Measurements from ENCODE around the gene SBF2. TPM values are rescaled to one million over a fixed set of nuclear protein-coding genes. Genes with fewer than 3 reads are reported as not detected.
A peak's percentile ranks its signal among the peaks of the same experiment; 100 is the strongest.
"Not testable (repeated sequence)": the region's sequence is repeated elsewhere in the genome, so short reads cannot be mapped to it uniquely, and the experiment has no call there.

Gene SBF2
- total and polyA plus RNA-seq, 4 experiments from 2014 or later: 0.50 to 15.4 (median 10.2) TPM

DNA sequence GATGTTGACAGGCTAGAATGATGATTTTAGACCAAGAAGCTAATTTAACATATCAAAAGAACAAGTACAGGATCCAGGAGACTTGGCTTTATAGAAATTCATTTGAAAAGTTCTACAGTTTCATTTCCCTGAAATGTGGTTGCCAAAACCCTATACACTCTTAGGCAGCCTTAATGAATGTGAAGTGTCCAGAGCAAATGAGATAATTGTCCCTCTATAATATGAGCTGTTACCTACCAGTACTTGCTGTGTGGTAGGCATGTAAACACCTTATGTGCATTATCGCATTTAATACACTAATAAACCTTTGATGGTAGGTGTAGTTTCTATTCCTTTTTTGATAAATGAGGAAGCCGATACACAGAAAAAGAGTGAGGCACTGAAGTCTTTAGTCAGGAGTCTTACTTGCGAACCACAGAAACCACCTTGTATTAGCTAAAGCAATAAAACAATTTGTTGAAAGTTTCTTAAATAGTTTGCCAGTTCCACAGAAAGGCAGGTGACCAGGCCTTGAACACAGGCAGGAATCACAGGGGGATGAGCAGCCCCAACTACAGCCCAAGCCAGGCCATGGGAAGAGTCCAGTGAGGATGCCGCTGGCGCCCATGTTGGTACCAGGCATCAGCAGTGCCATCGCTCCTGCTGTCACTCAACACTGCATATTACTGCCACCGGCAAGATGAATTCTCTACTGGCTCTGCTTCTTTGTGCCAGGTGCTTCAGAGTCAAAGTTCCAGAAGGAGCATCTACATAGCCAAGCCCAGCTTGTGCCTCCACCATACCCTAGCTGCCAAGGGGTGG, 548.4 kb downstream of the SBF2 start:
- intact Hi-C loops (cut with micrococcal nuclease): no loop called here
- CTCF ChIA-PET (ENCODE audit: partially characterized antibody): interaction anchor here (6.8 kb wide), 1 partner anchor 210 kb away, joined by 69 read pairs; no protein-coding TSS in a partner anchor
- H3K27me3 Mint-ChIP-seq: no peaks in the 10 kb centered on the region

DNA sequence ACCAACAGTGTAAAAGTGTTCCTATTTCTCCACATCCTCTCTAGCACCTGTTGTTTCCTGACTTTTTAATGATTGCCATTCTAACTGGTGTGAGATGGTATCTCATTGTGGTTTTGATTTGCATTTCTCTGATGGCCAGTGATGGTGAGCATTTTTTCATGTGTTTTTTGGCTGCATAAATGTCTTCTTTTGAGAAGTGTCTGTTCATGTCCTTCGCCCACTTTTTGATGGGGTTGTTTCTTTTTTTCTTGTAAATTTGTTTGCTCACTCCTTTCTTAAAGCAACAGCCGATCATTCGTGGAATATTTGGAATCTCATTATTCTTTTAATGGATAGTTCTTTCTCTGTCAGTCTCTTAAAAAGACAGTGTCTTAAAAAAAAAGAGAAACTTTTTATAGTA, 550.5 kb downstream of the SBF2 start:
- H3K27me3 Mint-ChIP-seq; CTCF ChIA-PET (ENCODE audit: partially characterized antibody); H3K27ac Mint-ChIP-seq; H3K36me3 ChIP-seq (ENCODE audit: insufficient read depth, low read length); H3K27ac ChIP-seq (ENCODE audit: low read depth, low read length); H3K4me1 ChIP-seq (ENCODE audit: insufficient read depth, low read length); H3K4me1 Mint-ChIP-seq; H3K9me3 ChIP-seq (ENCODE audit: control insufficient read depth in 1 of 2, low read length in 2 of 2); intact Hi-C loops (cut with micrococcal nuclease); H3K9me3 Mint-ChIP-seq; H3K27me3 ChIP-seq (ENCODE audit: insufficient read depth, low read length); H3K36me3 Mint-ChIP-seq; POLR2A ChIA-PET (ENCODE audit: partially characterized antibody); H3K4me3 ChIP-seq (ENCODE audit: low read length in 2 of 2); DNase-seq; H3K4me3 Mint-ChIP-seq: not testable (repeated sequence)

More for the DNA sequence above, 548.4 kb downstream of the SBF2 start:
- Mint-ChIP-seq H3K4me1 (no peaks in the 10 kb centered on the region), H3K9me3 (peaks cover 0 to 2% (median 0%) of the 10 kb centered on the region in 8 donors), H3K36me3 (peaks cover 0 to 3% of the 10 kb centered on the region in 2 donors), H3K27ac (no peak overlapping the region), H3K4me3 (no peak overlapping the region)
- H3K27ac ChIP-seq (ENCODE audit: low read depth, low read length): no peak overlapping the region
- no peaks in the 10 kb centered on the region for H3K9me3 ChIP-seq (ENCODE audit: control insufficient read depth in 1 of 2, low read length in 2 of 2)
- DNase-seq: no peak
- no peaks in the 10 kb centered on the region for H3K27me3 ChIP-seq (ENCODE audit: insufficient read depth, low read length)
- POLR2A ChIA-PET (ENCODE audit: partially characterized antibody): no interaction called here
- no peak overlapping the region for H3K4me3 ChIP-seq (ENCODE audit: low read length in 2 of 2)
- no peaks in the 10 kb centered on the region for H3K4me1 ChIP-seq (ENCODE audit: insufficient read depth, low read length)
- no peaks in the 10 kb centered on the region for H3K36me3 ChIP-seq (ENCODE audit: insufficient read depth, low read length)

DNA sequence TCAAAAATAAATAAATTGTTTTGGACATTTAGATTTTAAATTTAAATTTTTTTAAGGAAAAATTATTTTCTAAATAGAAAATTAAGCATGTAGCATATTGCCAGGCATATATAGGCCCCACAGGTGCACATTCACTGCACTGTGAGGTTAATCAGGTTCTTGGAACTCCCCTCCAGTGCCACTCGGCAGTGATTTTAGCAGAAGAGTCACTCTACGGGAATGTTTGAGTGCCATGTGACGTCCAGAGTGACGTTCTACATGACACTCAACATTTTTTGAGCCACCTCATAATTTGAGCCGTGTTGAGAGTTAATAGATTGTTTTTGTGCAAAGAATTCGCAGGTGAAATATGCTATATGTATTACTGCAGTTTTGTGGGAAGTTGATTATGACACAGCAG, 552.8 kb downstream of the SBF2 start:
- ChIA-PET POLR2A (ENCODE audit: partially characterized antibody) (no interaction called here), CTCF (ENCODE audit: partially characterized antibody) (no interaction called here)
- H3K27ac Mint-ChIP-seq: no peak overlapping the region
- no peaks in the 10 kb centered on the region for H3K9me3 ChIP-seq (ENCODE audit: control insufficient read depth in 1 of 2, low read length in 2 of 2)
- no peaks in the 10 kb centered on the region for H3K4me1 Mint-ChIP-seq
- no peak for DNase-seq
- H3K27me3 Mint-ChIP-seq: no peaks in the 10 kb centered on the region
- no peak overlapping the region for H3K27ac ChIP-seq (ENCODE audit: low read depth, low read length)
- no peaks in the 10 kb centered on the region for H3K27me3 ChIP-seq (ENCODE audit: insufficient read depth, low read length)
- H3K4me3 Mint-ChIP-seq: no peak overlapping the region
- H3K4me1 ChIP-seq (ENCODE audit: insufficient read depth, low read length): no peaks in the 10 kb centered on the region
- intact Hi-C loops (cut with micrococcal nuclease): no loop called here
- no peak overlapping the region for H3K4me3 ChIP-seq (ENCODE audit: low read length in 2 of 2)
- no peaks in the 10 kb centered on the region for H3K36me3 ChIP-seq (ENCODE audit: insufficient read depth, low read length)
- peaks cover 0 to 8% (median 6%) of the 10 kb centered on the region in 8 donors for H3K9me3 Mint-ChIP-seq
- H3K36me3 Mint-ChIP-seq: peaks cover 12% of the 10 kb centered on the region in 2 donors

DNA sequence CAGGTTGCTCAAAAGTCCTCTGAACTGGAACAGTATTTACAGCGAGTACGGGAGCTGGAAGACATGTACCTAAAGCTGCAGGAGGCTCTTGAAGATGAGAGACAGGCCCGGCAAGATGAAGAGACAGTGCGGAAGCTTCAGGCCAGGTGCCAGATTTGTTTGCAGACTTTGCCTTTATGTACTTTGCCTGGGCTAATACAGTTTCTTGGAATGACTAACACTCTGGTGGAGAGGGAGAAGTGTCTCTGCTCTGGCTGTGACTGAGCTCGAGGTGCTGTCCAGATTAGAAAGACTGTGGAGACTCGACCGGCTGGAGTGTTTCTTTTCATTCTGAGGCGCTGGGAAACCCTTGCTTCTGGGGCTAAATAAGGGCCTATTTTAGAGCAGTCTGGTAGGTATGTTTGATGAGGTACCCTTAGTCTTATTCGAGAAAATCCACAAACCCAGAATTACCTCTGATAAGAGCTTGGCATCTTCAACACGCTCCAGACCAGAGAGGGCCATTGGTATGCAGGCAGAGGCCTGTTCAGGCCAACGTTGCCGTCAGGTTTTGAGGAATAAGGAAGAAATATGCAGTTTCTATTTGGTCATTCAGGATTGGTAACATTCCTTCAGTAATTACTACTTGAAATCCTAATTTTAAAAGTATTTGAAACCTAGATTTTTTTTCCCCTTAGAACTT, 553.7 kb downstream of the SBF2 start:
- no peaks in the 10 kb centered on the region for H3K27me3 Mint-ChIP-seq
- no peak for DNase-seq
- peaks cover 20 to 21% of the 10 kb centered on the region in 2 donors for H3K36me3 Mint-ChIP-seq
- POLR2A ChIA-PET (ENCODE audit: partially characterized antibody): no interaction called here
- Histone ChIP-seq H3K9me3 (ENCODE audit: control insufficient read depth in 1 of 2, low read length in 2 of 2) (no peaks in the 10 kb centered on the region), H3K27me3 (ENCODE audit: insufficient read depth, low read length) (no peaks in the 10 kb centered on the region), H3K36me3 (ENCODE audit: insufficient read depth, low read length) (no peaks in the 10 kb centered on the region), H3K4me3 (ENCODE audit: low read length in 2 of 2) (no peak overlapping the region), H3K4me1 (ENCODE audit: insufficient read depth, low read length) (no peaks in the 10 kb centered on the region), H3K27ac (ENCODE audit: low read depth, low read length) (no peak overlapping the region)
- H3K9me3 Mint-ChIP-seq: peaks cover 0 to 17% (median 15%) of the 10 kb centered on the region in 8 donors
- CTCF ChIA-PET (ENCODE audit: partially characterized antibody): no interaction called here
- H3K27ac Mint-ChIP-seq: no peak overlapping the region
- H3K4me1 Mint-ChIP-seq: no peaks in the 10 kb centered on the region
- no peak overlapping the region for H3K4me3 Mint-ChIP-seq
- intact Hi-C loops (cut with micrococcal nuclease): no loop called here

DNA sequence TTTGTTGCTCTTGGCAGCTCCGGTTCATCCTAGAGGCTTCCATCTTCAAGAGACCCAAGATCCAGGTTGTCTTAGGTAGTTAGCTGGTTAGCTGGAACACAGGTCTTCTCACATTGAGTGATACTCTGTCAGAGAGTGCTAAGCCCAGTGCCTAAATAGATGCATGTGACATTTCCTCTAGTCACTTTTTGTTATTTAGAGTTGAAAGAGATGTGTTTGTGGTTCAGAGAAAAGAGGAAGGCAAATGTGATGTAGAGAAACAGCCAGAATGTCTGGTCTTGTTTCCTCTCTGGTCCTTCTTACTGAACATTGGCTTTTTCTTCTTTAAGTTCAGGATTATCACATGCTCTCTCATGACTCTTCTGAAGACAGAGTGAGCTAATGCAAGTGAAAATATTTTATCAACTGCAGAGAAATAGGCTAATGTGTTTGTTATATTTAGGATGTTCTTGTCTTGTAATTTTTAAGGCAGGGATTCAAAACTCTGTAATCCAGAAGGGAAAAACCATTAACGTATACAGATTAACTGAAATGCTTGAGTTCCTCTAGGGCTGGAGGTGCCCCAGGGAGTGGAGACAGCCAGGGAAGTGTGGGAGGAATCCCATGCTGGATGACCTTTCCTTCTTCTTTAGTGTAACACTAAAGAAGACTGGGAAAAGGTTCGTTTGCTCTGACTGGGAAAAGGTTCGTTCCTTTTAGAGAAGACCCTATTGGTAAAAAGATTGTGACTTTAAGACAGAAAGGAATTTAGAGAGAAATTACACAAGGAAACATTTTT, 554.7 kb downstream of the SBF2 start:
- Mint-ChIP-seq H3K4me3 (no peak overlapping the region), H3K36me3 (peaks cover 22 to 25% of the 10 kb centered on the region in 2 donors), H3K4me1 (no peaks in the 10 kb centered on the region), H3K27me3 (no peaks in the 10 kb centered on the region), H3K9me3 (peaks cover 0 to 21% (median 18%) of the 10 kb centered on the region in 8 donors), H3K27ac (no peak overlapping the region)
- DNase-seq: no peak
- ChIA-PET CTCF (ENCODE audit: partially characterized antibody) (interaction anchor here (3.1 kb wide), 1 partner anchor 8 kb away, joined by 8 read pairs; no protein-coding TSS in a partner anchor), POLR2A (ENCODE audit: partially characterized antibody) (no interaction called here)
- no peaks in the 10 kb centered on the region for H3K36me3 ChIP-seq (ENCODE audit: insufficient read depth, low read length)
- no peaks in the 10 kb centered on the region for H3K27me3 ChIP-seq (ENCODE audit: insufficient read depth, low read length)
- no peaks in the 10 kb centered on the region for H3K9me3 ChIP-seq (ENCODE audit: control insufficient read depth in 1 of 2, low read length in 2 of 2)
- H3K4me3 ChIP-seq (ENCODE audit: low read length in 2 of 2): no peak overlapping the region
- no peak overlapping the region for H3K27ac ChIP-seq (ENCODE audit: low read depth, low read length)
- intact Hi-C loops (cut with micrococcal nuclease): no loop called here
- H3K4me1 ChIP-seq (ENCODE audit: insufficient read depth, low read length): no peaks in the 10 kb centered on the region

DNA sequence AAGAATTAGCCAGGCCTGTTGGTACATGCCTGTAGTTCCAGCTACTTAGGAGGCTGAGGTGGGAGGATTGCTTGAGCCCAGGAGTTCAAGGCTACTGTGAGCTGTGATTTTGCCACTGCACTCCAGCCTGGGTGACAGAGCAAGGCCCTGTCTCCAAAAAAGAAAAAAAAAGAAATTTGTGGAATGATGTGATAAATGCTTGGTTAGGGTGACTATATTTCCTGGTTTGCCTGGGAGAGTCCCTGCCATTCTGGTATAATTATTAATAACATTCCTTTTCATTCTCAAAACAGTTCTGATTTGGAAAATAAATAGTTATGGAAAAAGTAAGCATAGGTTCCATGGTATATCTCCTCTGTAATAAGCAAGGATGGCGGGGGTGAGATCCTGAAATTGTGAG, 555.3 kb downstream of the SBF2 start:
- Histone ChIP-seq H3K36me3 (ENCODE audit: insufficient read depth, low read length) (no peaks in the 10 kb centered on the region), H3K27ac (ENCODE audit: low read depth, low read length) (no peak overlapping the region), H3K9me3 (ENCODE audit: control insufficient read depth in 1 of 2, low read length in 2 of 2) (no peaks in the 10 kb centered on the region), H3K4me3 (ENCODE audit: low read length in 2 of 2) (no peak overlapping the region), H3K27me3 (ENCODE audit: insufficient read depth, low read length) (no peaks in the 10 kb centered on the region), H3K4me1 (ENCODE audit: insufficient read depth, low read length) (no peaks in the 10 kb centered on the region)
- ChIA-PET CTCF (ENCODE audit: partially characterized antibody) (interaction anchor here (3.1 kb wide), 1 partner anchor 9 kb away, joined by 8 read pairs; no protein-coding TSS in a partner anchor), POLR2A (ENCODE audit: partially characterized antibody) (no interaction called here)
- intact Hi-C loops (cut with micrococcal nuclease): no loop called here
- Mint-ChIP-seq H3K27me3 (no peaks in the 10 kb centered on the region), H3K27ac (no peak overlapping the region), H3K36me3 (peaks cover 25 to 29% of the 10 kb centered on the region in 2 donors), H3K9me3 (peaks cover 0 to 21% (median 18%) of the 10 kb centered on the region in 8 donors), H3K4me3 (no peak overlapping the region), H3K4me1 (no peaks in the 10 kb centered on the region)
- DNase-seq: no peak

DNA sequence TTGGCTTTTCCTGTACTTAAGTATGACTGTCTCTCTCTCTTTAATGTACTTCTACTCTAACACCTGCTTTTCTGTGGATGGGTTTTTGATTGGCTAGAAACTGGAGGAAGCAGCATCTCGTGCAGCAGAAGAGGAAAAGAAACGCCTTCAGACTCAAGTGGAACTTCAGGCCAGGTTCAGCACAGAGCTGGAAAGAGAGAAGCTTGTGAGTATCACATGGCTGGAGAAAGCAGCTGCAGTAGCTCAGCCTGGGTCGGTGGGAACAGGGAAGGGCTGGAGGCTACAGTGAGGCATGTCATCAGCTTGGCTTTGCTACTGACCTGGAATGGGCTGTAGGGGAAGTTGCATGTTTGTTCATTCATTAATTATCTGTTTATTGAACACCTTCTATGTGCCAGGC, 555.9 kb downstream of the SBF2 start:
- Mint-ChIP-seq H3K36me3 (peaks cover 27 to 34% of the 10 kb centered on the region in 2 donors), H3K9me3 (peaks cover 0 to 21% (median 18%) of the 10 kb centered on the region in 8 donors), H3K4me3 (no peak overlapping the region), H3K27me3 (no peaks in the 10 kb centered on the region), H3K4me1 (no peaks in the 10 kb centered on the region), H3K27ac (peak overlapping the region in 2 of 7 donors; percentile 22 to 39)
- intact Hi-C loops (cut with micrococcal nuclease): no loop called here
- no peak for DNase-seq
- Histone ChIP-seq H3K27me3 (ENCODE audit: insufficient read depth, low read length) (no peaks in the 10 kb centered on the region), H3K4me3 (ENCODE audit: low read length in 2 of 2) (no peak overlapping the region), H3K9me3 (ENCODE audit: control insufficient read depth in 1 of 2, low read length in 2 of 2) (no peaks in the 10 kb centered on the region), H3K27ac (ENCODE audit: low read depth, low read length) (no peak overlapping the region), H3K36me3 (ENCODE audit: insufficient read depth, low read length) (no peaks in the 10 kb centered on the region), H3K4me1 (ENCODE audit: insufficient read depth, low read length) (no peaks in the 10 kb centered on the region)
- ChIA-PET POLR2A (ENCODE audit: partially characterized antibody) (no interaction called here), CTCF (ENCODE audit: partially characterized antibody) (interaction anchor here (1.4 to 3.1 kb wide), 2 partner anchors 10 to 20 kb away, joined by 4 to 8 read pairs; no protein-coding TSS in a partner anchor)
